ENCODE results near the gene PXDC1. TPM values are rescaled to one million over a fixed set of nuclear protein-coding genes. Genes with fewer than 3 reads are reported as not detected.

PXDC1 gene
- total RNA-seq, 1 experiment from 2014 or later = 42.9 TPM

GRCh38 chr6:3757241-3757641, 5.7 kb upstream of the PXDC1 start:
- TF ChIP-seq CTCF (IDR thresholded peaks at IDR 0.05; ENCODE audit: insufficient read depth in 1 of 2, low read depth in 1 of 2, low read length in 1 of 2, severe bottlenecking in 1 of 2, unreplicated experiment in 1 of 2) = no peak
- Mint-ChIP-seq H3K9me3 (ENCODE audit: unreplicated experiment) (no peaks in the 10 kb centered on the region), H3K4me1 (ENCODE audit: low read depth, unreplicated experiment) (no peaks in the 10 kb centered on the region), H3K27me3 (ENCODE audit: insufficient read depth, unreplicated experiment) (no peaks in the 10 kb centered on the region), H3K36me3 (ENCODE audit: insufficient read depth, unreplicated experiment) (no peaks in the 10 kb centered on the region), H3K4me3 (ENCODE audit: unreplicated experiment) (no peak overlapping the region), H3K27ac (ENCODE audit: unreplicated experiment) (no peak overlapping the region)
- Histone ChIP-seq H3K4me1 (no peaks in the 10 kb centered on the region), H3K9me3 (no peaks in the 10 kb centered on the region), H3K27me3 (replicated peaks; ENCODE audit: control insufficient read depth, insufficient read depth, low read length) (no peaks in the 10 kb centered on the region), H3K36me3 (ENCODE audit: control insufficient read depth, insufficient read depth, low read length) (no peaks in the 10 kb centered on the region), H3K4me3 (ENCODE audit: low read depth, low read length) (no peak overlapping the region)
- intact Hi-C loops (cut with micrococcal nuclease; ENCODE audit: unreplicated experiment) = no loop called here
- no TSS peak for BruUV-seq (replicated peaks)
- ChIA-PET POLR2A (no interaction called here), CTCF (interaction anchor here (0.9 kb wide), 1 partner anchor 1273 kb away, joined by 3 read pairs; no protein-coding TSS in a partner anchor)
- DNase-seq = no peak

- Histone ChIP-seq H3K4me1 (no peaks in the 10 kb centered on the region), H3K9me3 (no peaks in the 10 kb centered on the region), H3K36me3 (ENCODE audit: control insufficient read depth, insufficient read depth, low read length) (no peaks in the 10 kb centered on the region), H3K27me3 (replicated peaks; ENCODE audit: control insufficient read depth, insufficient read depth, low read length) (no peaks in the 10 kb centered on the region), H3K4me3 (ENCODE audit: low read depth, low read length) (no peak overlapping the region)
- DNase-seq = no peak
- Mint-ChIP-seq H3K27ac (ENCODE audit: unreplicated experiment) (no peak overlapping the region), H3K36me3 (ENCODE audit: insufficient read depth, unreplicated experiment) (no peaks in the 10 kb centered on the region), H3K9me3 (ENCODE audit: unreplicated experiment) (no peaks in the 10 kb centered on the region), H3K4me1 (ENCODE audit: low read depth, unreplicated experiment) (no peaks in the 10 kb centered on the region), H3K4me3 (ENCODE audit: unreplicated experiment) (no peak overlapping the region), H3K27me3 (ENCODE audit: insufficient read depth, unreplicated experiment) (no peaks in the 10 kb centered on the region)
- intact Hi-C loops (cut with micrococcal nuclease; ENCODE audit: unreplicated experiment) = no loop called here
- ChIA-PET POLR2A (no interaction called here), CTCF (interaction anchor here (0.9 kb wide), 1 partner anchor 1274 kb away, joined by 3 read pairs; no protein-coding TSS in a partner anchor)
- no peak for TF ChIP-seq CTCF (IDR thresholded peaks at IDR 0.05; ENCODE audit: insufficient read depth in 1 of 2, low read depth in 1 of 2, low read length in 1 of 2, severe bottlenecking in 1 of 2, unreplicated experiment in 1 of 2)
- no TSS peak for BruUV-seq (replicated peaks)
These were observed 5.0 kb upstream of the PXDC1 start for GRCh38 chr6:3756546-3756945.

GRCh38 chr6:3755637-3756545, 4.4 kb upstream of the PXDC1 start:
- Mint-ChIP-seq H3K27me3 (ENCODE audit: insufficient read depth, unreplicated experiment) (no peaks in the 10 kb centered on the region), H3K4me3 (ENCODE audit: unreplicated experiment) (no peak overlapping the region), H3K27ac (ENCODE audit: unreplicated experiment) (no peak overlapping the region), H3K4me1 (ENCODE audit: low read depth, unreplicated experiment) (no peaks in the 10 kb centered on the region), H3K9me3 (ENCODE audit: unreplicated experiment) (no peaks in the 10 kb centered on the region), H3K36me3 (ENCODE audit: insufficient read depth, unreplicated experiment) (no peaks in the 10 kb centered on the region)
- POLR2A ChIA-PET = no interaction called here
- TF ChIP-seq CTCF (IDR thresholded peaks at IDR 0.05; ENCODE audit: insufficient read depth in 1 of 2, low read depth in 1 of 2, low read length in 1 of 2, severe bottlenecking in 1 of 2, unreplicated experiment in 1 of 2) = no peak
- Histone ChIP-seq H3K9me3 (no peaks in the 10 kb centered on the region), H3K4me3 (ENCODE audit: low read depth, low read length) (no peak overlapping the region), H3K36me3 (ENCODE audit: control insufficient read depth, insufficient read depth, low read length) (no peaks in the 10 kb centered on the region), H3K4me1 (no peaks in the 10 kb centered on the region), H3K27me3 (replicated peaks; ENCODE audit: control insufficient read depth, insufficient read depth, low read length) (no peaks in the 10 kb centered on the region)
- no peak for DNase-seq
- BruUV-seq (replicated peaks) = no TSS peak
- intact Hi-C loops (cut with micrococcal nuclease; ENCODE audit: unreplicated experiment) = no loop called here
- CTCF ChIA-PET = interaction anchor here (0.6 kb wide), 1 partner anchor 702 kb away, joined by 5 read pairs; no protein-coding TSS in a partner anchor
